Stimulated activated naive CD8-positive, alpha-beta T cell treated with anti-CD3 and anti-CD28 coated beads, Interleukin-15, Interleukin-2, amounts not matched to agents 100 U/mL and 50 U/mL, for 24 hours (primary cell): Measurements from ENCODE around the gene PTCD2.

Source experiments
- ATAC-seq: fragments of 150-1000 bp; cut with Tn5 transposase; one replicate; pipeline ENCODE4 v1.10.0; 2021
- DNase-seq: peaks from one replicate; pipeline ENCODE4 v3.0.0; 2021

The PTCD2 gene

DNA sequence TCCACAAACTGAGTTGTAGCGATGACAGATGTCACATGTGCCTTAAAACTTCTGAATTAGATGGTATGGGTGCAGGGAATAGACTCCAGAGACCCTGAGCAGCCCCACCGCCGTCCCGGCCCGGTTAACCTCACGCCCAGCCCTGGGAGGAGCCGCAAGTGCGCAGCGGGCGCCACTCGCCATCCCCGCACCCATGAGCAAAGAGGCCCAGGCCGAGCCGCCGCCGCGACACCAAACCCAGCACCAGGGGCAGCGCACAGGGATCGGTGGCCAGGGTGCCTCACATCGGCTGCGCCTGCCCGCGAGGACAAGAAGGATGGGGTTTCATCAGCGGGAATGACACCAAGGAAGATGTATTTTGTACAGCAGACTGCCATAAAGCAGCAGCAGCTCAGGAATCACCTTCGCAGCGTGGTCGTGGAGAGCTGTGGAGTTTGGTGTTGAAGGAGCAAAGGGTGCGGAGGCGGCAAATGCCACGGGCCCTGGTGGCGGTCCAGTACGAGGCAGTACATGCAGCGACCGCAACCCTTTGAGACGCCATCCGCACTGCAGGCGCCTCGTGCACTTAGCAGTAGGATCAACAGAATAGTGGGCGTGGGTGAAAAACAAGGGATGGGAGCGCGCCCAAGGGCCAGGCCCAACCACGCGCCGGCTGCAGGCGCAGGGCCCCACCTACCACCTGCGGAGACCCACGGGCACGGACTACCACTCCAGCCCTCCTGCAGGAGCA is 97.3 kb downstream of the PTCD2 start:
- DNase-seq (no peak), ATAC-seq (peak; percentile 46)
